Panc1 (cell line): ENCODE measurements around the gene NTSR2.

Experiments used
- TF ChIP-seq, protein P1 (sequence below), 2 experiments: IDR thresholded peaks; 2 replicates each; pipeline ENCODE4 v1.6.1; 2011 to 2012; ENCODE audit warnings: low read depth in 2 of 2, control low read depth in 1 of 2, low read length in 1 of 2, mild to moderate bottlenecking in 1 of 2, moderate library complexity in 1 of 2; ENCODE audit not compliant: insufficient read depth in 1 of 2
- TF ChIP-seq, protein P2 (sequence below): fragments of 450-650 bp; IDR thresholded peaks from 2 replicates; pipeline ENCODE4 v1.5.1; 2017; ENCODE audit warnings: mild to moderate bottlenecking

- TF ChIP-seq, protein P1, sequence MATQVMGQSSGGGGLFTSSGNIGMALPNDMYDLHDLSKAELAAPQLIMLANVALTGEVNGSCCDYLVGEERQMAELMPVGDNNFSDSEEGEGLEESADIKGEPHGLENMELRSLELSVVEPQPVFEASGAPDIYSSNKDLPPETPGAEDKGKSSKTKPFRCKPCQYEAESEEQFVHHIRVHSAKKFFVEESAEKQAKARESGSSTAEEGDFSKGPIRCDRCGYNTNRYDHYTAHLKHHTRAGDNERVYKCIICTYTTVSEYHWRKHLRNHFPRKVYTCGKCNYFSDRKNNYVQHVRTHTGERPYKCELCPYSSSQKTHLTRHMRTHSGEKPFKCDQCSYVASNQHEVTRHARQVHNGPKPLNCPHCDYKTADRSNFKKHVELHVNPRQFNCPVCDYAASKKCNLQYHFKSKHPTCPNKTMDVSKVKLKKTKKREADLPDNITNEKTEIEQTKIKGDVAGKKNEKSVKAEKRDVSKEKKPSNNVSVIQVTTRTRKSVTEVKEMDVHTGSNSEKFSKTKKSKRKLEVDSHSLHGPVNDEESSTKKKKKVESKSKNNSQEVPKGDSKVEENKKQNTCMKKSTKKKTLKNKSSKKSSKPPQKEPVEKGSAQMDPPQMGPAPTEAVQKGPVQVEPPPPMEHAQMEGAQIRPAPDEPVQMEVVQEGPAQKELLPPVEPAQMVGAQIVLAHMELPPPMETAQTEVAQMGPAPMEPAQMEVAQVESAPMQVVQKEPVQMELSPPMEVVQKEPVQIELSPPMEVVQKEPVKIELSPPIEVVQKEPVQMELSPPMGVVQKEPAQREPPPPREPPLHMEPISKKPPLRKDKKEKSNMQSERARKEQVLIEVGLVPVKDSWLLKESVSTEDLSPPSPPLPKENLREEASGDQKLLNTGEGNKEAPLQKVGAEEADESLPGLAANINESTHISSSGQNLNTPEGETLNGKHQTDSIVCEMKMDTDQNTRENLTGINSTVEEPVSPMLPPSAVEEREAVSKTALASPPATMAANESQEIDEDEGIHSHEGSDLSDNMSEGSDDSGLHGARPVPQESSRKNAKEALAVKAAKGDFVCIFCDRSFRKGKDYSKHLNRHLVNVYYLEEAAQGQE (IDR thresholded peaks at IDR 0.05; ENCODE audit: insufficient read depth in 1 of 2, low read depth in 2 of 2, low read length in 1 of 2), result no peak
- TF ChIP-seq, protein P2, sequence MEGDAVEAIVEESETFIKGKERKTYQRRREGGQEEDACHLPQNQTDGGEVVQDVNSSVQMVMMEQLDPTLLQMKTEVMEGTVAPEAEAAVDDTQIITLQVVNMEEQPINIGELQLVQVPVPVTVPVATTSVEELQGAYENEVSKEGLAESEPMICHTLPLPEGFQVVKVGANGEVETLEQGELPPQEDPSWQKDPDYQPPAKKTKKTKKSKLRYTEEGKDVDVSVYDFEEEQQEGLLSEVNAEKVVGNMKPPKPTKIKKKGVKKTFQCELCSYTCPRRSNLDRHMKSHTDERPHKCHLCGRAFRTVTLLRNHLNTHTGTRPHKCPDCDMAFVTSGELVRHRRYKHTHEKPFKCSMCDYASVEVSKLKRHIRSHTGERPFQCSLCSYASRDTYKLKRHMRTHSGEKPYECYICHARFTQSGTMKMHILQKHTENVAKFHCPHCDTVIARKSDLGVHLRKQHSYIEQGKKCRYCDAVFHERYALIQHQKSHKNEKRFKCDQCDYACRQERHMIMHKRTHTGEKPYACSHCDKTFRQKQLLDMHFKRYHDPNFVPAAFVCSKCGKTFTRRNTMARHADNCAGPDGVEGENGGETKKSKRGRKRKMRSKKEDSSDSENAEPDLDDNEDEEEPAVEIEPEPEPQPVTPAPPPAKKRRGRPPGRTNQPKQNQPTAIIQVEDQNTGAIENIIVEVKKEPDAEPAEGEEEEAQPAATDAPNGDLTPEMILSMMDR, result no peak
Observed at GRCh38 chr2:11698009-11698922, 28.3 kb upstream of the NTSR2 start.
